ENCODE data around the gene SOX21.

The SOX21 gene

GRCh38 chr13:94673851-94674250 lies 38.5 kb downstream of the SOX21 start:
- no peaks in the 10 kb centered on the region for H3K36me3 Mint-ChIP-seq (ENCODE audit: low read depth)
- no peak for DNase-seq
- peaks cover under 1% of the 10 kb centered on the region for H3K4me1 Mint-ChIP-seq (ENCODE audit: low read depth)
- H3K4me3 Mint-ChIP-seq = no peak overlapping the region
- H3K27ac Mint-ChIP-seq = no peak overlapping the region
- peaks cover 2% of the 10 kb centered on the region for H3K9me3 Mint-ChIP-seq
- peaks cover 33% of the 10 kb centered on the region for H3K27me3 Mint-ChIP-seq

DNA sequence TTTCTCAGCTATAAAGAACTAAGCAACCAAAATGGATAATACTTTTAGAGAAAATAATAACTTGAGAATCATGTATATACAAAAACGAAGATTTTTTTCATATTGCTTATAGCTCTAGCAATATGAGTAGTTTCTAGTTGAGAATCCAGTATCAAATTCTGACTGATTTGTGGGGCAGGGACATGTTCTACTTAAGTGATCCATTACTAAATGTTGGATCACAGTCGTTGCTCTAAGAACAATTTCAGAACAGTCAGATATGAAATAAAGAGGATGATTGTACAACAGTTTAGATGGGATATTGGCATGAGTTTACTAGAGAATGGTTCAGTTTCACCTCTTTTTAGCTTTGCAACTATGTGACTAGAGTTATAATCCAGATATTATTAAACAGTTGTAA lies 39.9 kb downstream of the SOX21 start:
- H3K9me3 Mint-ChIP-seq = peaks cover 13% of the 10 kb centered on the region
- peaks cover 25% of the 10 kb centered on the region for H3K27me3 Mint-ChIP-seq
- H3K4me3 Mint-ChIP-seq = no peak overlapping the region

DNA sequence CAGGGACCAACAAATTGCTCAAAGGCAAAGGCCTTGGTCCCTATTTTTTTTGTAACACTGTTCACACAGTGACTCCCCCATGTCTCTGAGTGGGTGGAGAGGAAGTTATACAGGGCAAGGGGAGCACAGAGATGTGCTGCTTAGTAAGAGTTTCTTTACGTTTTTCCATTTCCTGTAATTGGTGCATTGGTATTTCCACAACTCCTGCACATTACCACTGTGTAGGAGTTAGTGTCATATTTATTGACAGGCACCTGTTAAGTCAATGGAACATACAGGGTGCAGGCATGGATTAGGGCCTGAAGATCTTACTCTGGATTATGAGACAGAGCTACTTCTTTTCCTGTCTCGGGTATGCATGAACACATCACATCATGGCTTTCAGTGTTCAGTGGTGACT lies 45.2 kb downstream of the SOX21 start:
- peaks cover 30% of the 10 kb centered on the region for H3K27me3 Mint-ChIP-seq
- no peak for DNase-seq
- H3K9me3 Mint-ChIP-seq = peaks cover 14% of the 10 kb centered on the region
- peak overlapping the region; percentile 93 for H3K27ac Mint-ChIP-seq
- peaks cover 51% of the 10 kb centered on the region for H3K4me1 Mint-ChIP-seq (ENCODE audit: low read depth)
- peak overlapping the region; percentile 17 for H3K4me3 Mint-ChIP-seq
- peaks cover 14% of the 10 kb centered on the region for H3K36me3 Mint-ChIP-seq (ENCODE audit: low read depth)

More for the DNA sequence above, 39.9 kb downstream of the SOX21 start:
- no peak for DNase-seq
- Mint-ChIP-seq H3K4me1 (ENCODE audit: low read depth) (peaks cover 15% of the 10 kb centered on the region), H3K27ac (no peak overlapping the region), H3K36me3 (ENCODE audit: low read depth) (peaks cover 13% of the 10 kb centered on the region)

- DNase-seq = no peak
- Mint-ChIP-seq H3K27me3 (peaks cover 39% of the 10 kb centered on the region), H3K4me1 (ENCODE audit: low read depth) (peaks cover 53% of the 10 kb centered on the region), H3K4me3 (no peak overlapping the region), H3K36me3 (ENCODE audit: low read depth) (peaks cover 14% of the 10 kb centered on the region), H3K9me3 (peaks cover 14% of the 10 kb centered on the region), H3K27ac (no peak overlapping the region)
Observed at GRCh38 chr13:94666065-94666464, 46.3 kb downstream of the SOX21 start.

GRCh38 chr13:94664889-94665288 lies 47.5 kb downstream of the SOX21 start:
- H3K36me3 Mint-ChIP-seq (ENCODE audit: low read depth) = peaks cover 14% of the 10 kb centered on the region
- H3K4me1 Mint-ChIP-seq (ENCODE audit: low read depth) = peaks cover 60% of the 10 kb centered on the region
- H3K27ac Mint-ChIP-seq = no peak overlapping the region
- DNase-seq = no peak
- peaks cover 12% of the 10 kb centered on the region for H3K9me3 Mint-ChIP-seq
- H3K27me3 Mint-ChIP-seq = peaks cover 46% of the 10 kb centered on the region
- no peak overlapping the region for H3K4me3 Mint-ChIP-seq

DNA sequence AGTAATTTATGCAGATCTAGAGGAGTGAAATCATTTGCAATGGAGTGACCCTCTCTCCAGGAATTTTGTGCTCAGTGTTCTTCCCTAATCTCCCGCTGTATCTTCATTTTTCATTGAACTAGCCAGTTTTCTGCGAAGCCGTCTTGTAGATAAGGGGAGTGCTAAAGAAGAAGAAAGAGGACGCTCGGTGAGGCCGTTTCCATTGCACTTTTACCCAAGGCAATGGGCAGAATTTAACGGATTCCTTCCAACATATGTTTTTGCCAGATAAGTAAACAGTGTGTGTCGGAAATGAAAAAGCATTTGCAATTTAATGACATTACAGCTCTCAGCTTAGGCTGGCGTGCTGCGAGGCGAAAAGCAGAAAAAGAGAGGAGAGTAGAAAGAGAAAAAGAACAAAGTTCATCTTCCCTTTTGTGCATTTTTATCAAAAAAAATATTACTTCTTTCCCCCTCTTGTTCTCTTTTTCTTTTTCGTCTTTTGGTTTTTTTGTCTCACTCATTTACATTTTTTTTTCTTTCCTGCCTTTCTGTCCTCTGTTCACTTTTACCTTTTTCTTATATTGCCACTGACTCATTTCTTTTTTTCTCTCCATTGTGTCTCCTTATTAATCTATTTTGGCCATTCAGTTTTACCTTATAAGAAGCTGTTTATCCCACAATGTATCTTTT lies 49.9 kb downstream of the SOX21 start:
- Mint-ChIP-seq H3K27me3 (peaks cover 46% of the 10 kb centered on the region), H3K9me3 (peaks cover 2% of the 10 kb centered on the region), H3K36me3 (ENCODE audit: low read depth) (peaks cover under 1% of the 10 kb centered on the region), H3K4me3 (no peak overlapping the region), H3K4me1 (ENCODE audit: low read depth) (peaks cover 54% of the 10 kb centered on the region), H3K27ac (no peak overlapping the region)
- no peak for DNase-seq

DNA sequence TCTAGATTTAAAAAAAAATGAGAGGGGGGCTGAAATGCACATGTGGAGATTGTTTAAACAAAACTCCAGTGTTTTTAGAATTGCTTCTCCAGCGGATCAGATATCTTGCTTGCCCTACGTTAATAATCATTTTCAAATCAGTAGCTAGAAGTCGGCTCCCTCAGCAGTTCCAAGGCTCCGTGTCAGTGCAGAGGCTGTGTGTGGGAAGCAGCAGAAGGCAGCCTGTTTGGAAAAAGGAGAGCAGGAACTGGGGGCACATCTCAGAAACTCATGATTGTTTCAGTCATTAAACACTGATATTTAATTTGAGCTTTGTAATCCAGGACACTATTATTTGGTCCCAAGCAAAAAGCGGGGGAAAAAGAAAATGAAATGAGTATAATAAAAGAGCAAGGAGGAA lies 50.9 kb downstream of the SOX21 start:
- Mint-ChIP-seq H3K27me3 (peaks cover 46% of the 10 kb centered on the region), H3K9me3 (no peaks in the 10 kb centered on the region), H3K4me1 (ENCODE audit: low read depth) (peaks cover 53% of the 10 kb centered on the region), H3K4me3 (no peak overlapping the region), H3K27ac (no peak overlapping the region), H3K36me3 (ENCODE audit: low read depth) (no peaks in the 10 kb centered on the region)
- no peak for DNase-seq

DNA sequence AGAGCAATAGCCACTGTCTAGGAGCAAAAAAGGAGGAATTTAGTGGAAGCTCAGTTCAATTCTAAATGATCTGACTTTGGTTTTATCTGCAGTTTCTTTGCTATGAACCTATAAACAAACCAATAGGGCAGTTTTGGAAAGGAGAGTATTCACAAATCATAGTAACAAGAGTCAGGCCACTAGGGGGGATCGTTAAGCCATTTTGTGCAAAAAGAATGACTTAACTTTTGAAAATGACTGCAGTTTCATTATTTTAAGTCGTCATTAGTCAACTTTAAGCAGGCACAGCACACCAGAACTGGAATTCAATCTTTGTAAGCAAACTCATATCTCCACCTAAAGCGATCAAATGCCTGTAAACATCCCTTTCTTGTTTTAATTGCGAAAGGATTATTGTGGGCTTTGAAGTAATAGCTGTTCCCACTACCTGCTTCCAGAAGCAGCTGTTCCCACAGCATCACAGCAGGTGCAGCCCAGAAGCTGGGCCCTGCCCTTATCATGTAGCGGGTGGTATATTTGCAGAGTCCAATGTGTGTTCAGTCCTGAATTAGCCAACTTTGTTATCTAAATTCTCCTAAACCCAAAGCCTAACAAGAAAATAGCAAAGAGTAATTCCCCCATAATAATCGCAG lies 51.5 kb downstream of the SOX21 start:
- H3K27ac Mint-ChIP-seq = no peak overlapping the region
- no peaks in the 10 kb centered on the region for H3K9me3 Mint-ChIP-seq
- H3K4me1 Mint-ChIP-seq (ENCODE audit: low read depth) = peaks cover 55% of the 10 kb centered on the region
- no peak for DNase-seq
- H3K36me3 Mint-ChIP-seq (ENCODE audit: low read depth) = no peaks in the 10 kb centered on the region
- no peak overlapping the region for H3K4me3 Mint-ChIP-seq
- peaks cover 46% of the 10 kb centered on the region for H3K27me3 Mint-ChIP-seq

Measured in activated T-cell treated with anti-CD3 and anti-CD28 coated beads, Interleukin-2, amount 50 U/mL, for 24 hours (primary cell).